Endometrial microvascular endothelial cells (primary cell): ENCODE data around the gene TPO. TPM values are rescaled to one million over a fixed set of nuclear protein-coding genes. Genes with fewer than 3 reads are reported as not detected.
"Not testable (repeated sequence)": the region's sequence is repeated elsewhere in the genome, so short reads cannot be mapped to it uniquely, and the experiment has no call there.

ENCODE experiments used
- in situ Hi-C: cut with HindIII; loops from 2 replicates; pipeline ENCODE4 v1.10.0; 2017; ENCODE audit warnings: low sequenced_read_pairs, low pct_unique_long_range_greater_than_20kb; ENCODE audit errors: inconsistent ontology term
- total RNA-seq: library from RNA; depleted of rRNA; stranded (reverse); fragments of >200 nt; gene quantifications from one replicate; pipeline ENCODE4 v1.2.3, GENCODE V29; 2015; ENCODE audit errors: inconsistent ontology term

TPO gene
- total RNA-seq, 1 donor from 2014 or later: not detected

GRCh38 chr2:1400943-1401735 lies 12.1 kb upstream of the TPO start:
- in situ Hi-C loops: no loop called here

- in situ Hi-C loops: no loop called here
Measured at GRCh38 chr2:1402064-1402463, 11.2 kb upstream of the TPO start.

- in situ Hi-C loops: no loop called here
Measured at GRCh38 chr2:1403565-1403964, 9.7 kb upstream of the TPO start.

GRCh38 chr2:1405124-1405523 lies 8.1 kb upstream of the TPO start:
- in situ Hi-C loops: no loop called here

GRCh38 chr2:1405967-1406366 lies 7.3 kb upstream of the TPO start:
- in situ Hi-C loops: no loop called here

GRCh38 chr2:1406434-1406833 lies 6.8 kb upstream of the TPO start:
- in situ Hi-C loops: no loop called here

- in situ Hi-C loops: no loop called here
Measured at GRCh38 chr2:1407950-1408675, 5.2 kb upstream of the TPO start.

- in situ Hi-C loops: no loop called here
Measured at GRCh38 chr2:1414121-1414520, 858 bp downstream of the TPO start.

- in situ Hi-C loops: not testable (repeated sequence)
Measured at GRCh38 chr2:1414901-1415300, 1.6 kb downstream of the TPO start.

GRCh38 chr2:1415501-1415900 lies 2.2 kb downstream of the TPO start:
- in situ Hi-C loops: no loop called here

GRCh38 chr2:1418566-1418965 lies 5.3 kb downstream of the TPO start:
- in situ Hi-C loops: no loop called here

GRCh38 chr2:1420746-1421480 lies 7.7 kb downstream of the TPO start:
- in situ Hi-C loops: no loop called here

- in situ Hi-C loops: no loop called here
Measured at GRCh38 chr2:1421731-1422130, 8.5 kb downstream of the TPO start.

GRCh38 chr2:1422131-1422530 lies 8.9 kb downstream of the TPO start:
- in situ Hi-C loops: no loop called here

- in situ Hi-C loops: no loop called here
Measured at GRCh38 chr2:1422716-1423285, 9.5 kb downstream of the TPO start.

- in situ Hi-C loops: no loop called here
Measured at GRCh38 chr2:1427086-1427485, 13.8 kb downstream of the TPO start.

GRCh38 chr2:1429895-1430294 lies 16.6 kb downstream of the TPO start:
- in situ Hi-C loops: no loop called here

GRCh38 chr2:1430491-1430890 lies 17.2 kb downstream of the TPO start:
- in situ Hi-C loops: no loop called here

- in situ Hi-C loops: no loop called here
Measured at GRCh38 chr2:1431886-1432400, 18.7 kb downstream of the TPO start.
